ENCODE measurements around the gene YBX1. TPM values are rescaled to one million over a fixed set of nuclear protein-coding genes. Genes with fewer than 3 reads are reported as not detected.

Gene YBX1
- total and polyA plus RNA-seq, 2 of the 13 experiments (the other 11 are each of a cell fraction or from before 2014, with no cell fraction given), result 339 to 628 TPM

GRCh38 chr1:42680921-42681683 is 1.1 kb upstream of the YBX1 start (continued):
- TF ChIP-seq ZBTB10 (CRISPR knock-in tag; IDR thresholded peaks at IDR 0.05; ENCODE audit: borderline replicate concordance), result no peak
- no peak for TF ChIP-seq DR1 (CRISPR knock-in tag; IDR thresholded peaks at IDR 0.05)
- TF ChIP-seq YEATS4 (CRISPR knock-in tag; IDR thresholded peaks at IDR 0.05; ENCODE audit: borderline replicate concordance), result no peak
- no peak for TF ChIP-seq AHR (CRISPR knock-in tag; IDR thresholded peaks at IDR 0.05)
- 0 out of 2 replicates have a peak, but pooled peaks have one; percentile 57 for TF ChIP-seq ZNF558 (CRISPR knock-in tag; IDR thresholded peaks at IDR 0.05; ENCODE audit: borderline replicate concordance)
- 0 out of 2 replicates have a peak, but pooled peaks have one; percentile 33 for TF ChIP-seq SMYD3 (CRISPR knock-in tag; IDR thresholded peaks at IDR 0.05)
- TF ChIP-seq THRA (CRISPR knock-in tag; IDR thresholded peaks at IDR 0.05; ENCODE audit: borderline replicate concordance), result no peak
- TF ChIP-seq USF2 (IDR thresholded peaks at IDR 0.05; ENCODE audit: low read depth, low read length), result no peak
- no peak for TF ChIP-seq USF2 (CRISPR knock-in tag; IDR thresholded peaks at IDR 0.05; ENCODE audit: borderline replicate concordance)
- no peak for TF ChIP-seq MAFF (IDR thresholded peaks at IDR 0.05; ENCODE audit: low read depth, low read length)
- TF ChIP-seq ZSCAN9 (CRISPR knock-in tag; IDR thresholded peaks at IDR 0.05; ENCODE audit: borderline replicate concordance), result no peak
- TF ChIP-seq SNAPC4 (CRISPR knock-in tag; IDR thresholded peaks at IDR 0.05), result no peak
- TF ChIP-seq POLR2AphosphoS5 (IDR thresholded peaks at IDR 0.05; ENCODE audit: low read depth, low read length), result peak; percentile 17; the same call in 1 of the 2 replicates
- TF ChIP-seq RNF219 (CRISPR knock-in tag; IDR thresholded peaks at IDR 0.05), result no peak

Data from HepG2 (cell line).